Mesendoderm (in vitro differentiated cells): ENCODE data around the gene TMEM145.
"Not testable (repeated sequence)": the region's sequence is repeated elsewhere in the genome, so short reads cannot be mapped to it uniquely, and the experiment has no call there.

Experiments
- DNase-seq: peaks from one replicate; pipeline ENCODE4 v3.0.0; 2013
- H2AK5ac ChIP-seq: 2 replicates; pipeline ENCODE4 v1.6.1; 2013; ENCODE audit warnings: low read length, inconsistent platforms
- H2BK120ac ChIP-seq: 2 replicates; pipeline ENCODE4 v1.6.1; 2013; ENCODE audit warnings: low read depth, mild to moderate bottlenecking, low read length, moderate library complexity, mixed read lengths
- H2BK15ac ChIP-seq: replicated peaks from 2 replicates; pipeline ENCODE4 v1.6.1; 2013; ENCODE audit warnings: low read depth, mild to moderate bottlenecking, moderate library complexity
- H2BK5ac ChIP-seq: 2 replicates; pipeline ENCODE4 v1.6.1; 2013; ENCODE audit warnings: low read length, inconsistent platforms
- H3K18ac ChIP-seq: 2 replicates; pipeline ENCODE4 v1.6.1; 2013; ENCODE audit warnings: mild to moderate bottlenecking, low read length, mixed read lengths
- H3K23ac ChIP-seq: one replicate; pipeline ENCODE4 v1.6.1; 2013; ENCODE audit warnings: low read length
- H3K27ac ChIP-seq: 2 replicates; pipeline ENCODE4 v1.5.1; 2013; ENCODE audit warnings: low read depth, mild to moderate bottlenecking, inconsistent platforms, low read length, moderate library complexity
- H3K27me3 ChIP-seq: 2 replicates; pipeline ENCODE4 v1.6.1; 2013; ENCODE audit warnings: low read length, control low read depth, mild to moderate bottlenecking, inconsistent platforms; ENCODE audit not compliant: insufficient read depth, poor library complexity
- H3K36me3 ChIP-seq: 2 replicates; pipeline ENCODE4 v1.6.1; 2013; ENCODE audit warnings: low read length, inconsistent platforms; ENCODE audit not compliant: control insufficient read depth, insufficient read depth
- H3K4ac ChIP-seq: one replicate; pipeline ENCODE4 v1.6.1; 2013; ENCODE audit warnings: low read depth, mild to moderate bottlenecking, low read length, moderate library complexity
- H3K4me1 ChIP-seq: 2 replicates; pipeline ENCODE4 v1.6.1; 2013; ENCODE audit warnings: low read depth, low read length, inconsistent platforms; ENCODE audit not compliant: control insufficient read depth
- H3K4me2 ChIP-seq: 2 replicates; pipeline ENCODE4 v1.6.1; 2013; ENCODE audit warnings: low read length
- H3K4me3 ChIP-seq: 2 replicates; pipeline ENCODE4 v1.5.1; 2013; ENCODE audit warnings: mild to moderate bottlenecking, low read length
- H3K56ac ChIP-seq: one replicate; pipeline ENCODE4 v1.6.1; 2013; ENCODE audit warnings: low read length
- H3K79me1 ChIP-seq: 2 replicates; pipeline ENCODE4 v1.6.1; 2013; ENCODE audit warnings: low read length, inconsistent platforms
- H3K79me2 ChIP-seq: 2 replicates; pipeline ENCODE4 v1.6.1; 2013; ENCODE audit warnings: mild to moderate bottlenecking, low read length; ENCODE audit not compliant: control insufficient read depth, insufficient read depth
- H3K9ac ChIP-seq: 2 replicates; pipeline ENCODE4 v1.6.1; 2013; ENCODE audit warnings: low read length, inconsistent platforms
- H4K5ac ChIP-seq: one replicate; pipeline ENCODE4 v1.6.1; 2013; ENCODE audit warnings: low read length
- H4K8ac ChIP-seq: one replicate; pipeline ENCODE4 v1.6.1; 2013; ENCODE audit warnings: low read depth, mild to moderate bottlenecking, control low read depth, low read length, moderate library complexity
- WGBS: extraction: QIAGEN DNeasy Blood & Tissue Kit; methylation state at CpG from one replicate; pipeline ENCODE4 v1.1.7; 2013; ENCODE audit warnings: low lambda C conversion rate, missing lambda C conversion rate; ENCODE audit not compliant: insufficient coverage; ENCODE audit errors: extremely low coverage; 5-methylcytosine and 5-hydroxymethylcytosine counted together

TMEM145 gene

GRCh38 chr19:42333975-42334696, 21.0 kb downstream of the TMEM145 start:
- Histone ChIP-seq H3K56ac (no peak overlapping the region), H2BK120ac (no peak overlapping the region), H3K4ac (no peak overlapping the region), H3K9ac (no peak overlapping the region), H3K23ac (no peak overlapping the region), H3K27me3 (no peaks in the 10 kb centered on the region), H3K27ac (no peak overlapping the region), H3K79me1 (no peaks in the 10 kb centered on the region), H2BK15ac (no peak overlapping the region), H2BK5ac (no peak overlapping the region), H3K79me2 (no peaks in the 10 kb centered on the region), H3K4me1 (no peaks in the 10 kb centered on the region), H3K36me3 (peaks cover 3% of the 10 kb centered on the region), H3K18ac (no peak overlapping the region), H3K4me3 (no peak overlapping the region), H3K4me2 (no peak overlapping the region), H4K8ac (no peak overlapping the region), H4K5ac (no peak overlapping the region), H2AK5ac (no peak overlapping the region)
- no peak for DNase-seq
- WGBS = no CpG with 5 or more reads among the region's 21 CpGs

DNA sequence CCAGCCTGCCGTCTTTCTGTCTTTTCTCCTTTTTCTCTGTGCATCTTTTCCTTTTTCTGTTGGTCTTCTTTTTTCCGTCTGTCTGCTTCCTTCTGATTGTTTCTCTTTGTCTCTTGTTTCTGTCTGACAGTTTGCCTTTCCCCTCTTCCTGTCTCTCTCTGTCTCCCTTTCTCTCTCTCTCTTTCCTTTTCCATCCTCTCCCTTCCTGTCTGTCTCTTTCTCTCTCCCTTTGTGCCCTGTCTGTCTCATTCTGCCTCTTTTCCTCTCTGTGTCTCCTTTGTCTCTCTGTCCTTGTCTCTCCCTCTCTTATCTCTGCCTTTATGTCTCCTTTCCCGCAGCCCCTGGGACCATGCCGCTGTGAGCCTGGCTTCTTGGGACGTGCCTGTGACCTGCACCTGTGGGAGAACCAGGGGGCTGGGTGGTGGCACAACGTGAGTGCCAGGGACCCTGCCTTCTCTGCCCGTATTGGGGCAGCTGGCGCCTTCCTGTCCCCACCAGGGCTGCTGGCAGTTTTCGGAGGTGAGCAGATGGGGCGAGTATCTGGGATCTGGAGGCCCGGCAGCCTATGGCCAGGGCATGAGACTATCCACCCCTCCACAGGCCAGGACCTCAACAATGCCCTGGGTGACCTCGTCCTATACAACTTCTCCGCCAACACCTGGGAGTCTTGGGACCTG, 21.7 kb downstream of the TMEM145 start:
- Histone ChIP-seq H3K18ac (no peak overlapping the region), H2BK120ac (no peak overlapping the region), H3K4me1 (no peaks in the 10 kb centered on the region), H3K79me2 (no peaks in the 10 kb centered on the region), H3K23ac (no peak overlapping the region), H3K4me3 (no peak overlapping the region), H4K5ac (no peak overlapping the region), H3K9ac (no peak overlapping the region), H3K4me2 (no peak overlapping the region), H3K36me3 (peaks cover 3% of the 10 kb centered on the region), H2AK5ac (no peak overlapping the region), H3K27me3 (no peaks in the 10 kb centered on the region), H2BK5ac (no peak overlapping the region), H3K27ac (no peak overlapping the region), H2BK15ac (no peak overlapping the region), H4K8ac (no peak overlapping the region), H3K4ac (no peak overlapping the region), H3K56ac (no peak overlapping the region), H3K79me1 (no peaks in the 10 kb centered on the region)
- no peak for DNase-seq
- no CpG with 5 or more reads among the region's 13 CpGs for WGBS

DNA sequence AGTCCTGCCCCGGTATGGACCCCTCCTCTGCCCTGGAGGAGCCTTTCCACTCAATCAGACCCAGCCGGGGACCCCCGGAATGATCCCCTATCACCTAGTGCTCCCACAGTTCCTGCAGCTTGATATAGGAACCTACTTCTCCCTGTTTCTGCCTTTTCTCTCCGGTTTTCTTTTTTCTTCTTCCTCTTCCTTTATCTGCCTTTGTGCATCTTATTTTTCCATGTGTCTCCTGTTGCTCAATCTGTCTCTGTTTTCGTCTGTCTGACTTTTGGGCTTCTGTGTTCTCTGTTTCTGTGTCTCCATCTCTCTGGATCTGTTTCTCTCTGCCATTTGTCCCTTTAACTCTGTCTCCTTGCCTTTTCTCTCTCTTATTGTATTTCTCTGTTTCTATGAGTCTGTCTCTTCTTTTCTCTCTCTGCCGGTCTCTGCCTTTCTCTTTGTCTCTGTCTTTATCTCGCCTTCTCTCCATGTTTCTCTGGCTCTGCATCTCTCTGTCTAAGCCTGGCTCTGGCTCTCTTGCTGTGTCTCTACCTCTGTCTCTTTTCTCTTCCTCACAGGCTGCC, 22.3 kb downstream of the TMEM145 start:
- H3K9ac ChIP-seq = no peak overlapping the region
- H2BK120ac ChIP-seq = no peak overlapping the region
- no peak overlapping the region for H3K18ac ChIP-seq
- H2AK5ac ChIP-seq = no peak overlapping the region
- H4K8ac ChIP-seq = no peak overlapping the region
- H4K5ac ChIP-seq = no peak overlapping the region
- no peaks in the 10 kb centered on the region for H3K4me1 ChIP-seq
- no peaks in the 10 kb centered on the region for H3K27me3 ChIP-seq
- H3K56ac ChIP-seq = no peak overlapping the region
- H3K4ac ChIP-seq = no peak overlapping the region
- no peak for DNase-seq
- H3K79me1 ChIP-seq = no peaks in the 10 kb centered on the region
- peaks cover 3% of the 10 kb centered on the region for H3K36me3 ChIP-seq
- H3K4me2 ChIP-seq = no peak overlapping the region
- H3K4me3 ChIP-seq = no peak overlapping the region
- no peaks in the 10 kb centered on the region for H3K79me2 ChIP-seq
- H2BK15ac ChIP-seq = no peak overlapping the region
- no peak overlapping the region for H2BK5ac ChIP-seq
- no peak overlapping the region for H3K23ac ChIP-seq
- WGBS = no CpG with 5 or more reads among the region's 7 CpGs
- no peak overlapping the region for H3K27ac ChIP-seq

- Histone ChIP-seq H3K56ac (no peak overlapping the region), H2AK5ac (no peak overlapping the region), H3K9ac (no peak overlapping the region), H4K5ac (no peak overlapping the region), H3K23ac (no peak overlapping the region), H3K79me1 (no peaks in the 10 kb centered on the region), H3K4me2 (no peak overlapping the region), H2BK120ac (no peak overlapping the region), H3K18ac (no peak overlapping the region), H3K4ac (no peak overlapping the region), H3K27me3 (no peaks in the 10 kb centered on the region), H2BK15ac (no peak overlapping the region), H3K36me3 (peaks cover 3% of the 10 kb centered on the region), H2BK5ac (no peak overlapping the region), H3K4me1 (no peaks in the 10 kb centered on the region), H3K79me2 (no peaks in the 10 kb centered on the region), H3K27ac (no peak overlapping the region), H3K4me3 (no peak overlapping the region), H4K8ac (no peak overlapping the region)
- no CpG with 5 or more reads among the region's 19 CpGs for WGBS
- no peak for DNase-seq
These were observed 22.9 kb downstream of the TMEM145 start for GRCh38 chr19:42335971-42336370.

DNA sequence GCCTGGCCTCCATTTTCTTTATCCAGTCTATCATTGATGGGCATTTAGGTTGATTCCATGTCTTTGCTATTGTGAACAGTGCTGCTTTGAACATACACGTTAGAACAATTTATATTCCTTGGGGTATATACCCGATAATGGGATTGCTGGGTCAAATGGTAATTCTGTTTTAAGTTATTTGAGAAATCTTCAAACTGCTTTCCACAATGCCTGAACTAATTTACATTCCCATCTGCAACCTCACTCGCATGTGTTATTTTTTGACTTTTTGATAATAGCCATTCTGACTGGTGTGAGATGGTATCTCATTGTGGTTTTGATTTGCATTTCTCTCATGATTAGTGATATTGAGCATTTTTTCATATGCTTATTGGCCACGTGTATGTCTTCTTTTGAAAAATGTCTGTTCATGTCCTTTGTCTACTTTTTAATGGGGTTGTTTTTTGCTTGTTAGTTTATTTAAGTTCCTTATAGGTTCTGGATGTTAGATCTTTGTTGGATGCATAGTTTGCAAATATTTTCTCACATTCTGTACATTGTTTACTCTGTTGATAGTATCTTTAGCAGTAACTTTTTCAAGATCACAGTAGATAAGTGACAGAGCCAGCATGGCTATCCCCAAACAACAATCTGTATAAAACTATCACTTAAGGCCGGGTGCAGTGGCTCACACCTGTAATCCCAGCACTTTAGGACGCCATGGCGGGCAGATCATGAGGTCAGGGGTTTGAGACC, 26.2 kb downstream of the TMEM145 start:
- H3K4me2 ChIP-seq, H3K4me1 ChIP-seq, H3K23ac ChIP-seq, H4K5ac ChIP-seq, H3K79me1 ChIP-seq, H3K36me3 ChIP-seq, H2AK5ac ChIP-seq, H3K18ac ChIP-seq, DNase-seq, H3K4me3 ChIP-seq, H3K4ac ChIP-seq, H3K56ac ChIP-seq, H4K8ac ChIP-seq, H3K27ac ChIP-seq, H2BK5ac ChIP-seq, H3K9ac ChIP-seq, H3K27me3 ChIP-seq, H2BK15ac ChIP-seq, H3K79me2 ChIP-seq, H2BK120ac ChIP-seq: not testable (repeated sequence)
- WGBS = no CpG with 5 or more reads among the region's 7 CpGs
